SK-N-MC (cell line): ENCODE results near the gene TBC1D14.

Experiments used
- DNase-seq: peaks from one replicate; pipeline ENCODE4 v3.0.0-alpha.2; 2011; ENCODE audit warnings: low read depth, low spot score
- H3K27ac ChIP-seq: fragments of 200-600 bp; sonication (generic); 2 replicates; pipeline ENCODE4 v1.5.1; 2016; ENCODE audit warnings: mixed run types
- H3K36me3 ChIP-seq: fragments of 200-600 bp; sonication (generic); 2 replicates; pipeline ENCODE4 v1.6.1; 2017; ENCODE audit warnings: antibody characterized with exemption, low read length, mixed read lengths; ENCODE audit not compliant: insufficient read depth
- H3K4me3 ChIP-seq: fragments of 200-600 bp; sonication (generic); 2 replicates; pipeline ENCODE4 v1.5.1; 2016
- H3K9ac ChIP-seq: fragments of 200-600 bp; sonication (generic); 2 replicates; pipeline ENCODE4 v1.8.0; 2017; ENCODE audit warnings: mixed run types, mixed read lengths; ENCODE audit not compliant: insufficient read length
- H3K9me3 ChIP-seq: fragments of 200-600 bp; sonication (generic); 2 replicates; pipeline ENCODE4 v1.6.1; 2017; ENCODE audit warnings: low read depth, mild to moderate bottlenecking, antibody characterized with exemption, low read length, moderate library complexity, mixed read lengths
- EZH2 ChIP-seq: fragments of 200-600 bp; sonication (generic); IDR thresholded peaks from one replicate; pipeline ENCODE4 v1.6.1; 2017; ENCODE audit warnings: antibody characterized with exemption
- FOXP2 ChIP-seq: optimal IDR thresholded peaks from 2 replicates; pipeline ENCODE3; 2011; ENCODE audit warnings: mild to moderate bottlenecking, moderate library complexity; ENCODE audit not compliant: insufficient read depth; ENCODE audit errors: extremely low read length, control extremely low read depth
- POLR2AphosphoS5 ChIP-seq: IDR thresholded peaks from 2 replicates; pipeline ENCODE4 v1.6.1; 2012; ENCODE audit warnings: mild to moderate bottlenecking, low read depth, low read length, borderline replicate concordance

Gene TBC1D14

DNA sequence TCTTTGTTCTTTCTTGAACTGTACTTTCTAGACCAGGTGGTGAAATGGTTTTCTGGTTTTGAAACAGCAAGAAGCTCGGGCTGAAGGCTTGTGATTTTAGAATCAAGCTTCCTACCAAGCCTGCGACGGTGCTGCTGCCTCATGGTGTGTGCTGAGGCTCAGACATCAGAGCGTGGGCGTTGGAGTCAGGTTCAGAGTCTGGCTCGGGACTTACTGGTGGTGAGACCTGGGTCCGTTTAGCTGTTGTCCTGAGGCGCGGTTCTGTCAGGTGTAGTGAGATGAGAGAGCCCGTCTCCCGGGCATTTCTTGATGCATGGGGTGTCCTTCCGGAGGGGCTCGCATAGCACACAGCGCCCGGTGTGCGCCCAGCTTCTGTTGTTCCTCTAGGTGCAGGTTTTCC, 113.9 kb downstream of the TBC1D14 start:
- H3K9ac ChIP-seq: no peak overlapping the region
- H3K4me3 ChIP-seq: no peak overlapping the region
- no peak overlapping the region for H3K27ac ChIP-seq
- H3K36me3 ChIP-seq: no peaks in the 10 kb centered on the region
- DNase-seq: no peak
- no peaks in the 10 kb centered on the region for H3K9me3 ChIP-seq
- no peak for TF ChIP-seq FOXP2
- TF ChIP-seq POLR2AphosphoS5: no peak
- TF ChIP-seq EZH2: no peak

DNA sequence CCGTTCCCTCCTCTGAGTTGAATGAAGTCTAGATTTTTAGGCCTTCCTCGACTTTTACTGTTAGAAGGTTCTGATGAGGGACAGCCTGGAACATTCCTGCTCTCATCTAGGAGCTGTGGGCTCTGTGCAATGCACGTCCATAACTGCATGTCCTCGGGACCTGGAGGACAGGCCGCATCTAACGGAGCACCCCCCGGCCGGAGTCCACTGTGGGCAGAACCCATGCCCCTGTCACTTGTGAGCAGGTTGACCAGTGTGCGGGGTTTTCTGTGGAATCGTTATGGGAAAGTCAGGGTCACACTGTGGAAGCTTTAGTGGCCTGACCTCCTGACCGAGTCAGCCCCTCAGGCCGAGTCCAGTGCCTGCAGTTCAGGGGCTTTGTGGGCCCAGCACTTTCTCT, 114.3 kb downstream of the TBC1D14 start:
- DNase-seq: no peak
- no peak overlapping the region for H3K27ac ChIP-seq

DNA sequence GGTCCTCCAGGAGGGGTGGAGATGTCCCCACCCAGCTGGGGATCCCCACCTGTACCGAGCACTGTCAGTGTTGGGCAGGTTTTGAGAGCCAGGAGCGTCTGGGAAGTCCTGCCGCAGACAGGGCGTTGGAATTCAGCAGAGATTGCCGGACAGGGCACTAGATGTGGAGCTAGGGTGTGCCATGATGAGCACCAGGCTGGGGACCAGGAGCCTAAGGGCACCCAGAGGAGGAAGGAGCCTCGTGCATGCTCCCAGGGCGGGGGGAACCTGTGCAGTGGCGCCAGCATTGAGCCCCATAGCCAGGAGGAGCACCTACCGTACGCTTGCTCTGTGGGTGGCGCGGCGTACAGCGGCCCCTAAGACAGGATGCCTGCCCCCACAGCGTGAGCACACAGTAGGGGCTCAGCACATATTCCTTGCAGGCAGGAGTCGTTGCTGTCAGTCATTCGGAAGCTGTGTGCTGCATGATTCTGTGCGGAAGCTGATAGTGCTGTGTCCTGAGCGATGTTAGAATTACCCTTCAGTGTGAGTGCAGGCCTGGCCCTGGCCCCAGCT, 114.8 kb downstream of the TBC1D14 start:
- Histone ChIP-seq H3K9me3 (no peaks in the 10 kb centered on the region), H3K27ac (no peak overlapping the region), H3K4me3 (no peak overlapping the region), H3K9ac (no peak overlapping the region), H3K36me3 (no peaks in the 10 kb centered on the region)
- no peak for DNase-seq
- no peak for TF ChIP-seq EZH2
- TF ChIP-seq FOXP2: no peak
- TF ChIP-seq POLR2AphosphoS5: no peak

More for the DNA sequence above, 114.3 kb downstream of the TBC1D14 start:
- Histone ChIP-seq H3K4me3 (no peak overlapping the region), H3K9ac (no peak overlapping the region), H3K9me3 (no peaks in the 10 kb centered on the region), H3K36me3 (no peaks in the 10 kb centered on the region)
- TF ChIP-seq EZH2 (no peak), FOXP2 (no peak), POLR2AphosphoS5 (no peak)

DNA sequence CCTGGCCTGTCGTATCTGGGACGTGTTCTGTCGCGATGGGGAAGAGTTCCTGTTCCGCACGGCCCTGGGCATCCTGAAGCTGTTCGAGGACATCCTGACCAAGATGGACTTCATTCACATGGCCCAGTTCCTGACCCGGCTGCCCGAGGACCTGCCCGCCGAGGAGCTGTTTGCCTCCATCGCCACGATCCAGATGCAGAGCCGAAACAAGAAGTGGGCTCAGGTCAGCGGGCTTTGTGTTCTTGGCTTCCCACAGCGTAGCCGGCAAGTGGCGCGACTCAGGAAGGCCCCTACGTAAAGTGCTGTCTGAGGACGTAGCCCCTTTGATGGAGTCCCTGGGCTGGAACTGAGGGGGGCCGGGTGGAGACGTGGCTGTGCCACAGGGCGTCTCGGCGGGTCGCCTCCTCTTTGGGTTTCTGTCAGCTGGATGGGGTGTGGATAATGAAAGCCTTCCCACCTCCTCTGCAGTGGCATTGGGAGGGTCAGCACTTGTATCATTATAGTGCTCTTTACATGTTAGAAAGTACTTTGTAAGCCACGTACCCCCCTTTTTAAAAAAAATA, 115.5 kb downstream of the TBC1D14 start:
- no peak for DNase-seq
- Histone ChIP-seq H3K9ac (no peak overlapping the region), H3K4me3 (no peak overlapping the region), H3K36me3 (no peaks in the 10 kb centered on the region), H3K27ac (no peak overlapping the region), H3K9me3 (no peaks in the 10 kb centered on the region)
- TF ChIP-seq POLR2AphosphoS5: no peak
- TF ChIP-seq EZH2: no peak
- no peak for TF ChIP-seq FOXP2

DNA sequence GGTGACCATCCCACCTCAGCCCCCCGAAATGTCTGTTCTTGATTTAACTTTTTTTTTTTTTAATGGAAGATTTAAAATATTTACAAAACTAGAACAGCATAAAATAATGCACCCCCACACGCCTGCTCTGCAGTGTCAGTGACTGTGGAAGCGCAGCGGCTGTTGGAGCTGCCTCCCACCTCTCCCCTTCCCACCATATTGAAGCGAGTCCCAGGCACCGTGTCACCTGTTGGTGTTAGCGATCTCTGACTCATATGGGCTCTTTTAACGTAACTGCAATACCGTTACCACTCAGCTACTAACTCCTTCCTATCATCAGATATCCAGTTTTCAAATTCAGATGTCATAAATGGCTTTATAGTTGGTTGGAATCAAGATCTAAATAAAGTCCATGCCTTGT, 116.5 kb downstream of the TBC1D14 start:
- TF ChIP-seq POLR2AphosphoS5: no peak
- no peak for TF ChIP-seq EZH2
- no peak for TF ChIP-seq FOXP2
- Histone ChIP-seq H3K4me3 (no peak overlapping the region), H3K9ac (no peak overlapping the region)

DNA sequence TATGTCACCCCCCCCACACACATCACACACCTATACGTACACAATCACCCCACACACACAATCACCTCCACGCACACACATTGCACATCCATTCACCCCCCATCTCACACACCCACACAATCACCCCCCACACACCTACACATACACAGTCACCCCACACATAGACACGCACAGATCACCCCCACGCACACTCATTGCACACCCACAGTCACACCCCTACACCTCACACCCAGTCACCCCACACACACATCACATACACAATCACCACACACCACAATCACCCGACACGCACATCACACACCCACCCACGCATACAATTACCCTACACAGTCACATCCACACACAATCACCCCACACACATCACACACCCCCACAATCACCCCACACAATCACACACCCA, 117.7 kb downstream of the TBC1D14 start:
- no peak for TF ChIP-seq EZH2
- TF ChIP-seq FOXP2: no peak
- no peak for TF ChIP-seq POLR2AphosphoS5
- H3K9ac ChIP-seq: no peak overlapping the region
- no peaks in the 10 kb centered on the region for H3K9me3 ChIP-seq
- H3K27ac ChIP-seq: no peak overlapping the region
- H3K4me3 ChIP-seq: no peak overlapping the region
- no peak for DNase-seq
- H3K36me3 ChIP-seq: no peaks in the 10 kb centered on the region

More for the DNA sequence above, 116.5 kb downstream of the TBC1D14 start:
- Histone ChIP-seq H3K36me3 (no peaks in the 10 kb centered on the region), H3K27ac (no peak overlapping the region), H3K9me3 (no peaks in the 10 kb centered on the region)
- DNase-seq: no peak

DNA sequence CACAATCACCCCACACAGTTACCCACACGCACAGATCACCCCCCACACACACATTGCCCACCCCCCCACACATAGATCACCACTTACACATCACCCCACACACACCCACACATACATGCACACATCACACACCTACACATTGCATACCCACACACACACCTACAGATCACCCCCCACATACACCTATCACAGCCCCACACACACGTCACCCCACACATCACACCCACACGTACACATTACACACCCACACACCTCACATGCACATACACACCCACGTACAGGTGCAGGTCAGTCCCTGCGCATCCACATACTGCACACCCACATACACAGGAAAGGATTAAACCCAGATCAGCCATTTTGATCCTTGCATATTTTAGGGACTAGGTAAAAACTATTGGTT, 118.3 kb downstream of the TBC1D14 start:
- Histone ChIP-seq H3K9ac (no peak overlapping the region), H3K9me3 (no peaks in the 10 kb centered on the region), H3K27ac (no peak overlapping the region), H3K36me3 (no peaks in the 10 kb centered on the region), H3K4me3 (no peak overlapping the region)
- TF ChIP-seq EZH2 (no peak), POLR2AphosphoS5 (no peak), FOXP2 (no peak)
- no peak for DNase-seq

DNA sequence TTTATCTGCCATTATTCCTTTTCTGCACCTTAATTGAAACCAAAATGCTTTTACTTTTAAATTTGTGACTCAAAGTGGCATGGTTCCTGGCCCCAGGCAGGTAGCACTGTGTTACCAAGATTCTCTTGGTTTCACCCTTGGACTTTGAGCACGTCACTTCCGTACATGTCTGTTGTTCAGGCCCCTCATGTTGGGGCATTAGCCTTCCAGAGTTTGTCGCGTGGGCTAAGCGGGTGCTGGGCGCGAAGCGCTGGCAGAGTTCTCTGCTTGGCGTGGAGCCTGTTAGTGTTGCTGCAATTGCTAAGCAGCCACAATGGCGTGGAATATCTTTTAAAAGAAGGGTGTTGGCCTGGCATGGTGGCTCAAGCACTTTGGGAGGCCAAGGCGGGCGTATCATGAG, 119.6 kb downstream of the TBC1D14 start:
- Histone ChIP-seq H3K36me3 (no peaks in the 10 kb centered on the region), H3K9ac (no peak overlapping the region), H3K9me3 (no peaks in the 10 kb centered on the region), H3K4me3 (no peak overlapping the region), H3K27ac (no peak overlapping the region)
- DNase-seq: no peak
- no peak for TF ChIP-seq FOXP2
- no peak for TF ChIP-seq EZH2
- TF ChIP-seq POLR2AphosphoS5: no peak

DNA sequence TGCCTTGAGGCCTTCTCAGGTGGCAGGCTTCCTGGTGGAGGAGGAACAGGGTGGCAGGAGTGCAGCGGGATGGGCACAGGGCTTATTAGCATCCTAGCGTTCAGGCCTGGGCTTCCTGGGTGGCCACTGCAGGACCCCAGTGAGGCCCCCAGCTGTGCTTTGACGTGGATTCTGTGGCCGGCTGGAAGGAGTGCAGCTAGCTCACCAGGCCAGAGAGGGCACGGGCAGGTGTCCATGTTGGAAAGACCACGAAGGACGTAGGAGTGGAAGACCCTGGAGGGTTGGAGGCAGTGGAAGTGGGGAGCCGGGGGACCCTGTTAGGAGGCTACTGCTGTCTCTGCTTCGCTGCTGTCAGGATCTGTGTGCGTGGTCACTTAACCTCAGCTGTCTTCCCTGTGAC, 120.3 kb downstream of the TBC1D14 start:
- Histone ChIP-seq H3K9me3 (no peaks in the 10 kb centered on the region), H3K27ac (no peak overlapping the region), H3K4me3 (no peak overlapping the region), H3K9ac (no peak overlapping the region), H3K36me3 (no peaks in the 10 kb centered on the region)
- TF ChIP-seq EZH2 (no peak), FOXP2 (no peak), POLR2AphosphoS5 (no peak)
- no peak for DNase-seq

DNA sequence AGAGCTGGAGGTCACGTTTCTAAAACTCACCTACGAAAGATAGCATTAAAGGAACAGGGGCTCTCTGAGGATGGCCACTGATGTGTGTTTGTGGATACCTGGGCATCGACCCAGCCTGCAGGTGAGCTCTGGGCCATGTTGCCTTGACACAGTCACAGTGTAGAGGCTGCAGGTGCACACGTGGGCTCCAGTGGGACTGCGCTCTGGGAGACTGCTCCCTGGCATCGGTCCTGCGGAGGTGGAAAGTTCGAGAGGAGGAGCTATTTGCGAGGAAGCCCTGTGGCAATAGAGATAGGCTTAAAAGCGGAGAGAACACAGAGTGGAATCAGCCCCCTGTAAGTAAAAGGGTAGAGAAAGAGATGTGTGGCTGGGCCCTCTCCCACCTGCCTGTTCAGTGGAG, 121.2 kb downstream of the TBC1D14 start:
- TF ChIP-seq EZH2: no peak
- TF ChIP-seq FOXP2: no peak
- TF ChIP-seq POLR2AphosphoS5: no peak
- Histone ChIP-seq H3K27ac (no peak overlapping the region), H3K9me3 (no peaks in the 10 kb centered on the region), H3K9ac (no peak overlapping the region), H3K36me3 (no peaks in the 10 kb centered on the region), H3K4me3 (no peak overlapping the region)
- DNase-seq: no peak
